Measurements from ENCODE around the gene MDFIC.

Gene MDFIC

DNA sequence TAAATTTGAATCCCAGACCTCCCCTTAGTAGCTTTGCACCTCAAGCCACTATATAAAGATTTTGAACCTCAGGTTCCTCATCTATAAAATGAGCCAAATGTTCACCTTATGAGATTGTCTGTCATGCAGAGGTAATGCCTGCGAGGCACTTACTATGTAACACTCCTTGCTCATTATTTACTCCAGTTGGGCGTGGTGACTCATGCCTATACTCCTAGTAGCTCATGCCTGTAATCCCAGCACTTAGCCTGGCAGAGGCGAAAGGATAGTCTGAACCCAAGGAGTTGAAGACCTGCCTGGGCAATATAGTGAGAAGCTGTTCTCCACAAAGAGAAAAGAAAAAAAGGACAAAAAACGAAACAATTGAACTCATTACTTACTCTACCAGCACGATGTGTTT lies 82.2 kb downstream of the MDFIC start:
- no peak for DNase-seq

- DNase-seq, result no peak
These were observed 83.4 kb downstream of the MDFIC start for GRCh38 chr7:115005251-115005650.

- no peak for DNase-seq
These were observed 84.1 kb downstream of the MDFIC start for GRCh38 chr7:115005953-115006352.

DNA sequence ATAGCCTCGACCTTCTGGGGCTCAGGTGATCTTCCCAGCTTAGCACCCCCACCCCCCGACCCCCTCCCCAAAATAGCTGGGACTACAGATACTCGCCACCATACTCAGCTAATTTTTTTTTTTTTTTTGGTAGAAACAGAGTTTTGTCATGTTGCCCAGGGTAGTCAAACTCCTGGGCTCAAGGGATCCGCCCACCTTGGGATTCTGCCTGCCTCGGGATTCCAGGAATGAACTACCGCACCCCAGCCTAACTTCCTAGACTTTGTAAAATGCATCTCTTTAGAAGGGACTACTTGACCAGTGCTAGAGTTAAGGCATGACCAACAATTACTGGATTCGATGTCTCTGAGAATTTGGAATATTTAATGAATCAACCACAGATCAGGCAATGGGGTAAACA lies 85.9 kb downstream of the MDFIC start:
- DNase-seq, result no peak

DNA sequence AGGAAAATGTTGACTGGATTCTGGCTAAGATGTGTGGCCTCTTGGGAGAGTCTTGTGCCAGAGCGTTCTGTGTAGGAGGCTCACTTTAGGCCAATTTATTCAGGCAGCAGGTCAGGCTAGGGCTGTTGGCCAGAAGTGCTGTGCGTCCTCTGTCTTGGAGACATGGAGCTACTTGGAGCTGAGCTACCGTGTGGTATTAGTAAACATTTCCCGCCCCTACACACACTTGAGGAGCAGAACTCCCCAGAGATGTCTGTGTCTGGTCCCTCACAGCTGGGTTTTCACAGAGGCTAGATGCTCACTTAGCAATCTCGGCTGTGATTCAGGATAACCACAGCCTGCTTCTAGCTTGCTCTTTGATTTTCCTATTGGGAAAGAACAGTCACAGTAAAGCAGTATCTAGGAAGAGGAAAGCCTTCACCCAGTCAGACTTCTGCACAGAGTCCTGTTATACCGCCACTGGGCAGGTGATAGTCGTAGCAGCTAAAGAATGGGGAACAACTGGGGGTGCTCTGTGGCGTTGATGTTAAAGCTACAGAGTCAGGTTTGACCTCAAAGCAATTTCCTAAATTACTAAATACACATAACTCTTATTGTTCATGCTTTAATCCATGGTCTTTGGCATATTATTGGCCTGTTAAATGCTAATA lies 86.7 kb downstream of the MDFIC start:
- DNase-seq, result no peak

DNA sequence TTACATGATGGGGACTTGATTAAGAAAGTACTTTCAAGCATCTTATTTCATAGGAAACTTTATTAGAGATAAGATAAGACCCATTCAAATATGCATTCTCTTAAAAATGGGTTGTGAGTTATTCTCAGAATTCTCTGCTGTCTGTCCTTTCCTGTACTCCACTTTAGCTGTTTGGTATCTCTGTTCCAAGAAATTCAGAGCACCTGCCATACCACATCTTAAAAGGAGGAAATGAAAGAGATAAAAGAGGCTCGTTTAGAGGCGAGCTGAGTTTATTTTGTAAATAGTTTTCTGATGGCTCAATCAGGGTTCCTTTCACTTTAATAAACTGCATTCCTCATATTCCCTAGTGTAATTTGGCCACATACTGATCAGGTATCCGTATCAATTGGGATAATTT lies 87.2 kb downstream of the MDFIC start:
- no peak for DNase-seq

GRCh38 chr7:115009736-115010440 lies 88.0 kb downstream of the MDFIC start:
- no peak for DNase-seq

GRCh38 chr7:115010441-115010820 lies 88.5 kb downstream of the MDFIC start:
- no peak for DNase-seq

DNA sequence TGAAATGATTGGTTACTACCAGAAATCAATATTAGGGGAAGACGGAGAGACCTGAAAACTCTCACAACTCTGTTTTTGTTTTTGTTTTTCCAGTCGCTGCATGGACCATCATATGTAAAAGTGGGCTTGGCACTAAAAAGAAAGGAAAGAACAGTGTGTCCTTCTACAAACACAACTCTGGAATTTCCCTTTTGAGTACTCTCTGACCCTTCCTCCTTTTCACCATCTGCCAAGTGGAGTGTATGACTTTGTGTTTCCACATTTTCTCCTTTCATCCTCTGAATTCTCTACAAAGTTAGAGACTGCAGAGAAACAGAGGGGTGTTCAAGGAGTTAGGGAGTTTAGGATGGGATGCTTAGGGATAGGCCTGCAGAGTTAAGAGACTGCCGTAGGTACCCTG lies 92.0 kb downstream of the MDFIC start:
- no peak for DNase-seq

DNA sequence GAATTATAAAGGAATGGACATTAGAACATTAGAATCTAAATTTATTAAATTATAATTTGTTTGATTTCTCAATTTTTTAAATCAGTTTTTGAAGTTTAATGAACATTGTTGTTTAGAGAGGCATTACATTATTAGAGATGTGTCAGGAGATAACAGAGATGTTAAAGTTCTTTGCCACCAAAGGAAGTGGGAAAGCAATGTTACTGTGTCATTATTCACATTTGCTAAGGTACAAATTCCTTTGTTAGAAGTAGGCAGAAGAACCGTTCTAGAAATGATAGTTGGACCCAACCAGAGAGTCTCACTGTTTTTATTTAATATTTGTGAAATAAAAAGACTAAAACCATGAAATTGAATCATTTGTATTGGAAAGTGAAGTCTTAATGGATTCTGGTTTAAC lies 92.9 kb downstream of the MDFIC start:
- DNase-seq, result no peak

GRCh38 chr7:115015619-115016018 lies 93.7 kb downstream of the MDFIC start:
- DNase-seq, result no peak

DNA sequence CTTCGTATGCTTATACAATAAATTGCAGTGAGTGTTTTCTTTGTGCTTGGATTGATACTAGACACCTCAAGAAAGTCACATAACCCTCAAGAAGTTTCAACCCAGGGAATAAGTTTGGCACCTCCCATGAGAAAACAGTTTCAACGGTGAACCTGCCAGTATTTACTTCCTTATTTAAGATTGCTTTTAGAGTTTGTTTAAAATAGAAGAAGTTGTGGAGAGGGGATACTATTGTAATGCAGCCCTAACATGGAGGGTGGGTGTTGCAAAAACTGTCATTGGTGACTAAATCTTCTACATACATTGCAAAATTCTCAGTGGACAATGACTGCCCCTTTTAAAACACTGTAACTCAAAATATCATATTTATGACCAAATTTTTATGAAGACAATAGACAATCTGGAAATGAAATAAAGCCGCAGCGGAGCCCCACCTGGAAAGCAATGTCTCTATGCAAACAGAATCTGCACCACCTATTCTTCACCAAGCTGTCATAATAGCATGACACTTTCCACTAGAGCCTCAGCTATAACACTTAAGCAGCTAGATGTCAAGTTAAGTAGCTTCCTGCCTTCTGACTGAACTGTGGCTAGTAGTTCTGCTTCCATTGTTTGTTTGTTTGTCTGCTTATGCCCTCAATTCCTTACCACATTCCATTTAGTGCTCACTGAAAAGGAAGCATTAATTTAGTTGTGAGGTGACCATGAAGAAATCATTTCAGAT lies 98.2 kb downstream of the MDFIC start:
- DNase-seq, result no peak

DNA sequence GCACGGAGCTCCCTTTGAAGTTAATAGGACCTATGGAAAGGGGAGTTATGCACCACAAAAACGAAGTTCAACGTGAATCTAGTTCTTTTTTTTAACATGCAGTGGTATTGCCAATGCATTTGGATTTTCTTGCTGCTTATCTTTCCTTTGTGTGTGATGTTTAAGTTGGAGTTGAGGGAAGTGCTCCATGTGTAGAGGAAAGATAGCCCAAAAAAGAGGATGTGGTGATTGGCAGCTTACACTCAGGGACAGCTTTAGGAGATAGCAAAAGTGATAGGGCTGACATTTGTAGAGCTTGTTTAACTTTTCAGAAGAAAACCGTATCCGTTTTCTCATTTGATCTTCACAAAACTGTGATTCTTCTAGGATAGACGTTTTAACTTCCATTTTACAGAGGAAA lies 101.3 kb downstream of the MDFIC start:
- DNase-seq, result no peak

DNA sequence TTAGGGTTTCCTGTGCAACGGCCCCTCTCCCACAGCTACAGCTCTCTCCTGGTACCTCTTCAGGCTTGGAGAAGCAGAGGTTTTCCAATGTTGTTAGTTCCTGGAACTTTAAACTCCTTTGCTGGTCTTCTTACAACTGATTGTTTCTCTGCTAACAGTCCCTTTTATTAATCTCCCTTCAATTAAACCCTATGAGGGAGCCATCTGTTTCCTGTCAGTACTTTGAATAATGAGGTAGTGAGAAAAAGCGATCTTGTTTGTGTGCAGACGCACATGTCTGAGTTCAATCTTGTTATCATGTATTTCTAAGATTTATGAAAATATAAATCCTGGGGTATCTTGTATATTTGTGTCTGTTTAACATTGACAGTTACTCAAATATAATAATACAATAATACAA lies 102.4 kb downstream of the MDFIC start:
- no peak for DNase-seq

GRCh38 chr7:115032715-115033703 lies 111.1 kb downstream of the MDFIC start:
- DNase-seq, result no peak

GRCh38 chr7:115033917-115034459 lies 112.1 kb downstream of the MDFIC start:
- DNase-seq, result no peak

GRCh38 chr7:115034515-115034914 lies 112.6 kb downstream of the MDFIC start:
- no peak for DNase-seq

DNA sequence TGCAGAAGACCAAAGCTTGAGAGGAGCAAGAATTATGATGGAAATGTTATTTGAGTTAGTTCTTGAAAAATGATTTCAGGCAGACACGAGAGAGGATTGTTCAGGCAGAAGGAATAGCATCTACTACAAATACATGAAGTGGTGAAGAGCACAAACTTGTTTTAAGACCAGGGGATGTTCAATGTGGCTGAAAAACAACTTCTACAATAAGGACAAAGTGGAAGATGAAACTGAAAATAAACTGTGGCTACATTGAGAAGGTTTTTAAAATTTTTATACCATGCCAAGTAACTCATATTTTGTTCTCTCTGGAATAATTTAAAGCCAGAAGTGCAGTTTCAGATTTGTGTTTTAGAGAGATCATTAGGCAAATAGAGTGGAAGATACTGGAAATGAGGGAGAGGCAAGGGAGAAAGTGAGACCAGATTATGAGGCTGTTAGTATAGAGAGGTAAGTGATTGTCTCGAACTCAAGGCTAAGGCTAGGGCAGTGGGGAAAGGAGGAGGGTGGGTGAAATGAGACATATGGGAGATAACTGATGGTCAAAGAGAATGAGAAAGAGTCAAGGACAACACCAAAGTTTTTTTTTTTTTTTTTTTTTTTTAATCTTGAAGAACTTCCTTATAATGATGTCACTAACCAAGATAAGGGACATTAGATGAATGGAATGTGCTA lies 115.4 kb downstream of the MDFIC start:
- no peak for DNase-seq

GRCh38 chr7:115038158-115038557 lies 116.3 kb downstream of the MDFIC start:
- DNase-seq, result no peak

GRCh38 chr7:115040057-115040456 lies 118.2 kb downstream of the MDFIC start:
- DNase-seq, result no peak

- DNase-seq, result no peak
These were observed 118.6 kb downstream of the MDFIC start for GRCh38 chr7:115040495-115040894.

- DNase-seq, result no peak
These were observed 120.7 kb downstream of the MDFIC start for GRCh38 chr7:115042596-115042995.
